GM12892 (cell line): Measurements from ENCODE around the gene IER5.

ENCODE experiments used
- POLR2A ChIP-seq: IDR thresholded peaks from 2 replicates; pipeline ENCODE4 v1.6.1; 2011; ENCODE audit warnings: low read depth, low read length, control low read depth
- POLR2AphosphoS5 ChIP-seq: IDR thresholded peaks from 2 replicates; pipeline ENCODE4 v1.6.1; 2011; ENCODE audit warnings: low read depth, low read length, control low read depth

- TF ChIP-seq POLR2AphosphoS5 = no peak
- no peak for TF ChIP-seq POLR2A
These were observed 3.9 kb upstream of the IER5 start for GRCh38 chr1:181084606-181084969.
